NT2/D1 (cell line): Measurements from ENCODE around the gene OCIAD2.
"Not testable (repeated sequence)": the region's sequence is repeated elsewhere in the genome, so short reads cannot be mapped to it uniquely, and the experiment has no call there.

Experiments
- DNase-seq: peaks from one replicate; pipeline ENCODE4 v3.0.0-alpha.2; 2011; ENCODE audit warnings: low read depth, low spot score
- H3K27me3 ChIP-seq: 2 replicates; pipeline ENCODE4 v1.6.0; 2011; ENCODE audit warnings: mild to moderate bottlenecking; ENCODE audit not compliant: insufficient read length, insufficient read depth
- H3K36me3 ChIP-seq: 2 replicates; pipeline ENCODE4 v1.6.1; 2011; ENCODE audit warnings: mild to moderate bottlenecking, low read length, mixed read lengths; ENCODE audit not compliant: insufficient read depth, insufficient read length
- H3K4me1 ChIP-seq: 2 replicates; pipeline ENCODE4 v1.5.1; 2011; ENCODE audit not compliant: insufficient read depth, insufficient read length
- H3K4me3 ChIP-seq: 2 replicates; pipeline ENCODE4 v1.5.1; 2011; ENCODE audit warnings: low read depth; ENCODE audit not compliant: insufficient read length
- H3K9ac ChIP-seq: 2 replicates; pipeline ENCODE4 v1.6.0; 2011; ENCODE audit warnings: low read depth; ENCODE audit not compliant: insufficient read length
- H3K9me3 ChIP-seq: 2 replicates; pipeline ENCODE4 v1.5.1; 2011; ENCODE audit warnings: mild to moderate bottlenecking, low read length; ENCODE audit not compliant: insufficient read depth
- SUZ12 ChIP-seq: IDR thresholded peaks from 2 replicates; pipeline ENCODE4 v1.6.1; 2011; ENCODE audit not compliant: insufficient read length, insufficient read depth; ENCODE audit errors: extremely low read depth
- YY1 ChIP-seq: IDR thresholded peaks from 2 replicates; pipeline ENCODE4 v1.6.1; 2011; ENCODE audit not compliant: insufficient read length, insufficient read depth
- ZNF274 ChIP-seq: IDR thresholded peaks from 2 replicates; pipeline ENCODE4 v1.6.1; 2011; ENCODE audit warnings: mild to moderate bottlenecking, low read depth, low read length

Gene OCIAD2

DNA sequence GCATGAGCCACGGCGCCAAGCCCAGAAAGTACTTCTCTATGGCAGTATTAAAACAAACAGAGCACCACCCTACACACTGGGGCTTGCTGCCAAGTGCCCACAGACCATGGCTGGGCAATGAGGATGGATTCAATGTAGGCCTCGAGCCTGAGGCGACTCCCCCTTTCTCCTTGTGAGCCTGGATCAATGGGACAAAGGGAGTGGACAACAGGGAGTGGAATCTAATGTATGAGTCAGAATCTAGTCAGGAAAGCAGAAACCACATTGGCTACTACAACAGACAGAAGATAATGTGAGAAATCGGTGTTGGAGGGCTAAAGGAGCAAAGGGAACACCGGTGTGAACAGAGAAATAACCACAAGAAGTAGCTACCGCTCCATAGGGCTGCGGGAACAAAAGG is 37.7 kb upstream of the OCIAD2 start:
- Histone ChIP-seq H3K4me3 (no peak overlapping the region), H3K27me3 (no peaks in the 10 kb centered on the region), H3K36me3 (no peaks in the 10 kb centered on the region), H3K9ac (no peak overlapping the region), H3K4me1 (no peaks in the 10 kb centered on the region), H3K9me3 (no peaks in the 10 kb centered on the region)
- TF ChIP-seq YY1 (no peak), SUZ12 (no peak), ZNF274 (no peak)
- no peak for DNase-seq

DNA sequence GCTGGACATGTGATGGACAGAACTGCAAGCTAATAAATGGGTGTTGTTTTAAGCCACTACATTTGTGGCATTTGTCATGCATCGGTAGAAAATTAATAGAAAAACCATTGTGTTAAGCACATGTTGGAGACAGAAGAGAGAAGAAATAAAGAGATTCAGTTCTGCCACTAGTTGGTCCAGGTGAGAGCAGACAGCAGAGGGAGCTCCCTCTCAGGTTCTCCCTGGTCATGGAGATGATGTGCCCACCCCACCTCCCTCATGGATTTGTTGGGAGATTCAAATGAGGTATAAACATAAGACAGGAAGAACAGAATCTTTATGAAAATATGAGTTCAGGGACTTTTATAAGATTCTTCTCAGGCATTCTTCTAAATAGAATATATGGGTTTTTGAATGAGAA is 36.8 kb upstream of the OCIAD2 start:
- H3K9me3 ChIP-seq, result peaks cover 4% of the 10 kb centered on the region
- H3K9ac ChIP-seq, result no peak overlapping the region
- TF ChIP-seq YY1 (no peak), ZNF274 (no peak), SUZ12 (no peak)
- no peaks in the 10 kb centered on the region for H3K4me1 ChIP-seq
- no peak overlapping the region for H3K4me3 ChIP-seq
- no peaks in the 10 kb centered on the region for H3K27me3 ChIP-seq
- DNase-seq, result no peak
- H3K36me3 ChIP-seq, result no peaks in the 10 kb centered on the region

DNA sequence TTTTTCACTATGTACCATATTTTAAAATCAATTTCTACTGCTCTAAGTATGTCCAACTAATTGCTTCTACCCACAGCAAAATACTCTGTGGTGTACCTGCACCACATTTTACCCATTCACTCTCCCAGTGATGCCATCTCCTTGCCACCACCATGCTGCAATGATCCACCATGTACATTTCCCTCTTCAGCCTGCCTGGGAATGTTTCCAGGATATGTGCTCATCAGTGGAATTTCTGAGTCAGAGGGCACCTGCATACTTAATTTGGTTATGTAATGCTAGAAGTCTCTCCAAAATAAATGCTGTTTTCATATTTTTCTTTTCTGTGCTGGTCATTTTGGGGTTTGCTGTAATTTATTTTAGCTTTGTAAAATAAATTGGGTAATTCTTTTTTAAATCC is 33.2 kb upstream of the OCIAD2 start:
- H3K27me3 ChIP-seq, result no peaks in the 10 kb centered on the region
- no peak for DNase-seq
- no peak overlapping the region for H3K4me3 ChIP-seq
- no peaks in the 10 kb centered on the region for H3K36me3 ChIP-seq
- peaks cover 5% of the 10 kb centered on the region for H3K9me3 ChIP-seq
- no peaks in the 10 kb centered on the region for H3K4me1 ChIP-seq
- TF ChIP-seq SUZ12, result no peak
- TF ChIP-seq YY1, result no peak
- no peak for TF ChIP-seq ZNF274
- no peak overlapping the region for H3K9ac ChIP-seq

DNA sequence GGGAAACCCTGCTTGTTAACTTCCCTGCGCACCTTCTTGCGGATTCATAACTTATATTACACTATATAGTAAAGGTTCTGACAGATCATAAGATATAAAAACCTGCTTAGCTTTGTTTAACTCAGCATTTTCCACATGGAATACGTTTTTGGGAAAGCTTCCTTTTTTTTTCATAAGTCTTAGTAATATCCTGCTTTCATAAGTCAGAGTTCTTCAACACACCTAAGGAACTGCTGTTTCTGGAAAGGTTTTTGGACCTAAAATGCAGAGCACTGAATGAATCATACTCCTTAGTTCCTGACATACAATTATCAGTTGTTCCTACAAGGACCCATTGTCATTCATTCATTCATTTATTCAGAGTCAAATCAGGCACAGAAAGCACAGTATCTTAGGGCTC is 32.3 kb upstream of the OCIAD2 start:
- DNase-seq, result no peak
- no peak overlapping the region for H3K4me3 ChIP-seq
- TF ChIP-seq ZNF274 (no peak), YY1 (no peak), SUZ12 (no peak)
- H3K36me3 ChIP-seq, result no peaks in the 10 kb centered on the region
- H3K4me1 ChIP-seq, result no peaks in the 10 kb centered on the region
- peaks cover 5% of the 10 kb centered on the region for H3K9me3 ChIP-seq
- no peaks in the 10 kb centered on the region for H3K27me3 ChIP-seq
- H3K9ac ChIP-seq, result no peak overlapping the region

DNA sequence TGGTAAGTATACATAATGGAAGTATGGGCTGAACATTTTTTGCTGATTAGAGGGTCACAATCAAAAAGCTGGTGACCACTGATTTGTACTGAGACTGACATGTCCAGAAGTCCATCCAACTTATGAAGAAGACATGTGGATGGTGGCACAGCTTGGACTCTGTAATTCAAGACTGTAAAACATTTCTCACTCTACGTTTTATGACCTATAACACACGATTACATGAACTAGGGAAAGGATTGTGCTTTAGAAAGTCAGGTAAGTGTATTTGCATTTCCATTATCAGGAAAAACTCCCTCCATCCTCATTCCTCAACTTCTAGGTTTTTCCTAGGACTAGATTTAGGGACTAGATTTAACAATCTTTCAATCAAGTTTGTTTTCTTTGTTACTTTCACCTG is 30.5 kb upstream of the OCIAD2 start:
- Histone ChIP-seq H3K9me3 (peaks cover 5% of the 10 kb centered on the region), H3K9ac (no peak overlapping the region), H3K27me3 (no peaks in the 10 kb centered on the region), H3K4me1 (no peaks in the 10 kb centered on the region), H3K4me3 (no peak overlapping the region), H3K36me3 (no peaks in the 10 kb centered on the region)
- TF ChIP-seq ZNF274 (no peak), YY1 (no peak), SUZ12 (no peak)
- DNase-seq, result no peak

DNA sequence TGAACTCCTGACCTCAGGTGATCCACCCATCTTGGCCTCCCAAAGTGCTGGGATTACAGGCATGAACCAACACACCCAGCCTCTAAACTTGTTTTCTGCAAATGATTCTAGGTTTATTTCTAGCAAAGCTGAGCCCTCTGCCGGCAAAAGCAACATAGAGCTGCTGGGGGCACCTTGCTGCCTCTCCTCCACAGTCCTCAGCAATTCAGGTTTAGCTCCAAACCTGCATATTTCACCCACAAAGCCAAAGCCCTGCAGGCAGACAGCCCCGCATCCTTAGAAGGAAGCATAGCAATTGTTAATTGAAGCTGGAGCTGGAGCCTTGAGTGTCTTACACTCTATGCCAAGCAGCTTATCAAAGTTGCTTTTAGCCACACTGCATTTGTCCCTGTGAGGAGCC is 24.9 kb upstream of the OCIAD2 start:
- no peak for TF ChIP-seq YY1
- no peak for TF ChIP-seq ZNF274
- no peak for TF ChIP-seq SUZ12
- DNase-seq, result no peak
- no peaks in the 10 kb centered on the region for H3K27me3 ChIP-seq
- no peak overlapping the region for H3K4me3 ChIP-seq
- no peaks in the 10 kb centered on the region for H3K9me3 ChIP-seq
- H3K9ac ChIP-seq, result no peak overlapping the region
- H3K36me3 ChIP-seq, result no peaks in the 10 kb centered on the region
- no peaks in the 10 kb centered on the region for H3K4me1 ChIP-seq

DNA sequence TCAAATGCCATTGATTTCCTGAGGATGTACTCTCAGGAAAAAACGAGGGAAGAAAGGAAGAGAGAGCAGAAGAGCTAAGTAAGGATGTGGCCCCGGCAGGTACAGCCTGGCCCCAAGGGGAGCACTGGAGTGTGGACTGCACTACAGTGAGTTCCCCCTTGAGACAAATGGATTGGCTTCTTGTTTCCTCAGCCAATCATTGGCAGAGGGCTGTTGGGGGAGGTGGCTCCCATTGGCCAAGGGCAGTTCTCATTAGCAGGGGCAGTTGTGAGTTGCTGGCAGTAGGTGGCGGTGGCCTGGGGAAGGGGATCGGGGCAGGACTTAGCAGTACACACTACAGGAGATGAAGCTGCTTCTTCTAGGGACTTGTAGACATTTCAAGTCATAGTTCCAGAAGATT is 24.1 kb upstream of the OCIAD2 start:
- no peaks in the 10 kb centered on the region for H3K27me3 ChIP-seq
- no peak for TF ChIP-seq SUZ12
- TF ChIP-seq ZNF274, result no peak
- TF ChIP-seq YY1, result no peak
- no peak for DNase-seq
- H3K9ac ChIP-seq, result no peak overlapping the region
- H3K4me1 ChIP-seq, result no peaks in the 10 kb centered on the region
- no peak overlapping the region for H3K4me3 ChIP-seq
- no peaks in the 10 kb centered on the region for H3K36me3 ChIP-seq
- no peaks in the 10 kb centered on the region for H3K9me3 ChIP-seq

DNA sequence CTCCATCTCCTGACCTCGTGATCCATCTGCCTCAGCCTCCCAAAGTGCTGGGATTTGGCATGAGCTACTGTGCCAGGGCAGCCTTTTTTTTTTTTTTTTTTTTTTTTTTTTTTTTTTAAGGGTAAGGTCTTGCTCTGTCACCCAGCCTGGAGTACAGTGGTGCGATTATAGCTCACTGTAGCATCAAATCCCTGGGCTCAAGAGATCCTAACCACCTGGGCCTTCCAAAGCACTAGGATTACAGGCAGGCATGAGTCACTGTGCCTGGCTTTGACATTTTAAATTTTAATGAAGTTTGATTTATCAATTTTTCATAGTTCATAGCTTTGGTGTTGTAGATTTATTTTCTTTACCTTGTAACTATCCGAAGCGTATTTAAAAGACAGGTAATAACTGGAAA is 17.8 kb upstream of the OCIAD2 start:
- Histone ChIP-seq H3K4me1 (no peaks in the 10 kb centered on the region), H3K9ac (no peak overlapping the region), H3K27me3 (no peaks in the 10 kb centered on the region), H3K4me3 (no peak overlapping the region), H3K9me3 (peaks cover 7% of the 10 kb centered on the region), H3K36me3 (no peaks in the 10 kb centered on the region)
- DNase-seq, result no peak
- no peak for TF ChIP-seq ZNF274
- TF ChIP-seq SUZ12, result no peak
- no peak for TF ChIP-seq YY1

DNA sequence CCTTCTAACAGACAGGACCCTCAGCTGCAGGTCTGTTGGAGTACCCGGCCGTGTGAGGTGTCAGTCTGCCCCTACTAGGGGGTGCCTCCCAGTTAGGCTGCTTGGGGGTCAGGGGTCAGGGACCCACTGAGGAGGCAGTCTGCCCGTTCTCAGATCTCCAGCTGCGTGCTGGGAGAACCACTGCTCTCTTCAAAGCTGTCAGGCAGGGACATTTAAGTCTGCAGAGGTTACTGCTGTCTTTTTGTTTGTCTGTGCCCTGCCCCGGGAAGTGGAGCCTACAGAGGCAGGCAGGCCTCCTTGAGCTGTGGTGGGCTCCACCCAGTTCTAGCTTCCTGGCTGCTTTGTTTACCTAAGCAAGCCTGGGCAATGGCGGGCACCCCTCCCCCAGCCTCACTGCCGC is 16.5 kb upstream of the OCIAD2 start:
- not testable (repeated sequence) for H3K4me3 ChIP-seq, H3K9ac ChIP-seq, H3K27me3 ChIP-seq, DNase-seq, H3K9me3 ChIP-seq, H3K36me3 ChIP-seq, H3K4me1 ChIP-seq
